GM19240 (cell line): ENCODE results near the gene TSGA10.
A peak's percentile ranks its signal among the peaks of the same experiment; 100 is the strongest.
"Not testable (repeated sequence)": the region's sequence is repeated elsewhere in the genome, so short reads cannot be mapped to it uniquely, and the experiment has no call there.

Source experiments
- DNase-seq: peaks from one replicate; pipeline ENCODE4 v3.0.0; 2011; ENCODE audit warnings: low spot score; ENCODE audit not compliant: insufficient read length

Gene TSGA10

GRCh38 chr2:99079226-99079625 lies 75.5 kb downstream of the TSGA10 start:
- DNase-seq = no peak

- DNase-seq = no peak
These were observed 82.2 kb downstream of the TSGA10 start for GRCh38 chr2:99072551-99072950.

- DNase-seq = no peak
These were observed 86.7 kb downstream of the TSGA10 start for GRCh38 chr2:99067871-99068625.

- peak; percentile 29 for DNase-seq
These were observed 88.4 kb downstream of the TSGA10 start for GRCh38 chr2:99066075-99066958.

DNA sequence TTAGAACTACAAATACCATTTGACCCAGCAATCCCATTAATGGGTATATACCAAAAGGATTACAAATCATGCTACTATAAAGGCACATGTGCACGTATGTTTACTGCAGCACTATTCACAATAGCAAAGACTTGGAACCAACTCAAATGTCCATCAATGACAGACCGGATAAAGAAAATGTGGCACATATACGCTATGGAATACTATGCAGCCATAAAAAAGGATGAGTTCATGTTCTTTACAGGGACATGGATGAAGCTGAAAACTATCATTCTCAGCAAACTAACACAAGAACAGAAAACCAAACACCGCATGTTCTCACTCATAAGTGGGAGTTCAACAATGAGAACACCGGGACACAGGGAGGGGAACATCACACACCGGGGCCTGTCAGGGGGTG lies 105.6 kb downstream of the TSGA10 start:
- DNase-seq = not testable (repeated sequence)

DNA sequence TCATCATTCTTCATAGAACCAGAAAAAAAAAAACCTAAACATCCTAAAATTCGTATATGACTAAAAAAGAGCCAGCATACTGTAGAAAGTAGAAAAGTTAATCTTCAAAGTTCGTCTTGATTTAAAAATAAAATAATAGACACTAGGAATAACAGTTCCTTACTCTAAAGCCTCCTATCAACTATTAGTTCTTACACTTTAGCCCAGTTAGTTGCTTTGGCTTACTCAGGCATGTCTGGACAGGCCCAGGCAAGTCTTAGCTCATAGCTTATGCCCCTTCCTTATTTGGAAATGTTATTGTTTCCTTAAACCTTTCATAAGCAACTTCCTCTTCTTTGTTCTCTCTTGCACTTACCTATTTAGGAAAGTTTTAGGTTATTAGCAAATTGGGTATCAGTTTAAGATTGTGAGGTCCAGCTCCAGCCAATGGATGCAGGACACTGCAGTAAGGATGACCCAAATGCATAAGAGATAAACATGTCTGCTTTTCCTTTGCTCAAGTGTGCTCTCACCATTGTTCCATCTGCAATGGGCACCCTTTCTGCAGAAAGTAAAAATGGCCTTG lies 113.9 kb downstream of the TSGA10 start:
- DNase-seq = not testable (repeated sequence)

DNA sequence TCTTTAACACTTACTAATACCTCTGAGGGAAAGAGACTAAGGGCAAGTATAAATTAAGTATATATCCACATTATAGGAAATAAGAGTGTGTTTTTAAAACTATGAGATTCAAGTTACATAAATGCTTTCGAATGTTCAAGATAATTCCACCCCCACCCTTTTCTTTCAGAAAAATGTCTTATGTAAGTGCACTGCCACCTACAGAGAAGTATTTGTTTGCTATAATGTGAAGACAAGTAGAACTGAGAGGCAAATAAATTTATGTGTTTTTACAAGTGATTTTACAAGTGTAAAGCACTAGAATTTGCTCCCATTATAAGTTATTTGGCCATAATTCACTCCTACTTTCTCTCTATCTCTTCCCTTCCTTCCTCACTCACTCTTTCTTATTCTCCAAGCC lies 118.8 kb downstream of the TSGA10 start:
- DNase-seq = no peak

DNA sequence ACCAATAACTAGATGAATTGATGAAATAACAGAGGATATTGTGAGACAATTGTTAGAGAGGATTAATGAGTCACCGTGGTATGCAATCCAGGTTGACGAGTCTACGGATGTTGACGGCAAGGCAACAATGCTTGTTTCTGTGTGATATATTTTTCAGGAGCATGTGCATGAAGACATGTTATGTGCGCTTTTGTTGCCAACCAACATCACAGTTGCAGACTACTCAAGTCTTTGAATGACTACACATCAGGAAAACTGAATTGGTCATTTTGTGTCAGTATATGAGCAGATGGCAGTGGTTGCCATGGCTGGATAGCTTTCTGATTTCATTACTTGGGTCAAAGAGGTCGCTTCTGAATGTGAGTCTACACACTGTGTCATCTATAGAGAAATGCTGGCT lies 122.0 kb downstream of the TSGA10 start:
- no peak for DNase-seq

GRCh38 chr2:99032001-99032400 lies 122.7 kb downstream of the TSGA10 start:
- no peak for DNase-seq

- DNase-seq = no peak
These were observed 123.3 kb downstream of the TSGA10 start for GRCh38 chr2:99031481-99031880.

GRCh38 chr2:99028558-99028957 lies 126.2 kb downstream of the TSGA10 start:
- no peak for DNase-seq

- no peak for DNase-seq
These were observed 126.9 kb downstream of the TSGA10 start for GRCh38 chr2:99027856-99028255.

DNA sequence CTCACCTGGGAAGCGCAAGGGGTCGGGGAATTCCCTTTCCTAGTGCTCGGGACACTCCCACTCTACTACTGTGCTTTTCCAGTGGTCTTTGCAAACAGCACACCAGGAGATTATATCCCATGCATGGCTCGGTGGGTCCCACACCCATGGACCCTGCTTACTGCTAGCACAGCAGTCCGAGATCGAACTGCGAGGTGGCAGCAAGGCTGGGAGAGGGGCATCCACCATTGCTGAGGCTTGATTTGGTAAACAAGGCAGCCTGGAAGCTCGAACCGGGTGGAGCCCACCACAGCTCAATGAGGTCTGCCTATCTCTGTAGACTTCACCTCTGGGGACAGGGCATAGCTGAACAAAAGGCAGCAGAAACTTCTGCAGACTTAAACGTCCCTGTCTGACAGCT lies 154.0 kb downstream of the TSGA10 start:
- no peak for DNase-seq

- DNase-seq = not testable (repeated sequence)
These were observed 166.0 kb downstream of the TSGA10 start for GRCh38 chr2:98988695-98989094.

DNA sequence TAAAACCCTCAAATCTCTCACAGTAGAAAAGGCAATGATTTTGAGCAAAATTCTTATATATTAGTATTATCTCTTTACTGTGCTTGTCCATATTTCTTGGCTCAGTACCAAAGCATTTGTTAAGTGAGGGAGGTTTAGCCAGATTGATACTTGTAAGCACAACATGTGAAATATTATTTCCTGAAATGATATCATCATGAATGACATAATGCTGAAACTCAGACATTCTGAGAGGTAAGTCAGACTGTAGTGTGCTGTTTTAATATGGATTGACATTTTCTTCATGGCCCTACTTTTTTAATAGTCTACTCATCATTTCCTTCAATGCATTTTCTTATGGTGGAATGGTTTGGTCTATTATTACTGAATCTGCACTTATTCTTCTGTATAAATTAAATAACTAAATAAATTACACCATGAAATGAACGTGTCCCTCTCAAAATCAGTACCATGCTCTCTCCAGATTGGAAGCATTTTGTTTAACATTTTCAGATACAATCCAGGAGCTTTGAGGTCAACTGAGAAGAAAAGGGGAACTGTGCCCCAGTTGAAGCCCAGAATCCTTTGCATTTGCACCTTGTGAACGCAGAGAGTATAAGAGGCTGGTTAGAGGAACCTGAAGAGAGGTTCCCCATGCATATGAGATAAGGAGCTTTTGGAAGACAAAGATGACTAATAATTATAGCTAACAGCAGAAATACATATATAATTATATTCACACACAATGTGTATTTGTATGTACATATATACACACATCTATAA lies 168.7 kb downstream of the TSGA10 start:
- no peak for DNase-seq

- DNase-seq = no peak
These were observed 179.1 kb downstream of the TSGA10 start for GRCh38 chr2:98975611-98976010.

DNA sequence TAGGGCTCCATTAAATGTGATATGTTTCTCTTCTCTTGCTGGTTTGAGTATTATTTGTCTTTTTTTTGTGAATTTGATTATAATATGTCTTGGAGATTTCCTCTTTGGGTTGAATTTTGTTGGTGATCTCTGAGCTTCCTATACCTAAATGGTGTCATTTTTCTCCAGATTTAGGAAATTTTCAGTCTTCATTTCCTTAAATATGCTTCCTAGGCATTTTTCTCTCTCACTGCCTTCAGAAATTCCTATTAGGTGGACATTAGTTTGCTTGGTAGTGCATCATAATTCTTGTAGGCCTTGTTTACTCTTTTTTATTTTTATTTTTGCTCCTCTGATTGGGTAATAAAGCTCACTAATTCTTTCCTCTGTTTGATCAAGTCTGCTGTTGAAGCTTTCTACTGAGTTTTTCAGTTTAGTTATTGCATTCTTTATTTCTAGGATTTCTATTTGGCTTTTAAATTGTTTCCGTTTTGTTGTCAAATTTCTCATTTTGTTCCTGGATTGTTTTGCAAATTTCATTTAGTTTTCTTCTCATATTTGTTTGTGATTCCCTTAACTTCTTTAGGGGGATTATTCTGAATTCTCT lies 182.1 kb downstream of the TSGA10 start:
- DNase-seq = no peak

GRCh38 chr2:98959810-98960507 lies 194.8 kb downstream of the TSGA10 start:
- no peak for DNase-seq

DNA sequence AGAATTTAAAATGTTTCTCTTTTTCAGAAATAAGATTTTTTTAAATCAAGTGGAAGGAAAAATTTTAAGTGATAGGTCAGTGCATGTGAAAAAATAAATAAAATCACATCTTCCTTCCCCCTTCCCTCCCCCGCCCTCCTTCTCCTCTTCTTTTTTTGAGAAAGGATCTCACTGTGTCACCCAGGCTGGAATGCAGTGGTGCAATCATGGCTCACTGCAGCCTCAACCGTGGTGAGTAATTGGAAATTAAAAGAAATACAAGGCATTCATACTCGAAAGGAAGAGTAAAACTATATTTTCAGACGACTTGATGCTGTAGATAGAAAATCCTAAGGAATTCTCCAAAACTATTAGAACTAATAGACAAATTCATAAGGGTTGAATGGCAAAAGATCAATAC lies 201.8 kb downstream of the TSGA10 start:
- DNase-seq = no peak

GRCh38 chr2:98948956-98949739 lies 205.6 kb downstream of the TSGA10 start:
- no peak for DNase-seq
